Testis (tissue), 2 donors: ENCODE measurements around the gene PGAM1.

Experiments used
- POLR2A ChIP-seq: fragments of 450-650 bp; IDR thresholded peaks from one replicate; pipeline ENCODE4 v1.6.1; 2017; ENCODE audit warnings: antibody characterized with exemption, mild to moderate bottlenecking, moderate library complexity
- TF ChIP-seq, protein P1 (sequence below), 3 experiments: fragments of 450-650 bp in 2 of 3; fragments of 200-600 bp in 1 of 3; sonication (generic) in 1 of 3; IDR thresholded peaks; one replicate each; pipeline ENCODE4 v1.5.1; 2016 to 2019; ENCODE audit warnings: antibody characterized with exemption in 3 of 3, mild to moderate bottlenecking in 2 of 3, moderate library complexity in 1 of 3

DNA sequence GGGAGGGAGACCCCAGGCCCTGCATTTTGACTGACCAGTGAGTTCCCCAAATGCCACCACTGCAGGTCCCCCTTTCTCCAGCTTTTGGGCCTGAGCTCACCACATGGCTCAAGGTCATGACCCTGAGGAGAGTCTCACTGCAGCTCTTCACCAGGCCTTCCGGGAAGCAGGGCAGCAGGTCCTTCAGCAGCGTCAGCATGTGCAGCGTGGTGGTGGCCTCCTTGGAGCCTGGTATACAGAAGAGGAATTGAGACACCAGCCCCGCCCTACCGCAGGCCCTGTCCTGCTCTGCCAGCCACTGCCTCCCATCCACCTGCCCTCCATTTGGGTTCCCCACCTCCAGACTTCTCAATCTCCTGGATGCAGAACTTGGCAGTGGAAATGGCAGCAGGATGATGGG, 37.8 kb upstream of the PGAM1 start:
- TF ChIP-seq, protein P1, sequence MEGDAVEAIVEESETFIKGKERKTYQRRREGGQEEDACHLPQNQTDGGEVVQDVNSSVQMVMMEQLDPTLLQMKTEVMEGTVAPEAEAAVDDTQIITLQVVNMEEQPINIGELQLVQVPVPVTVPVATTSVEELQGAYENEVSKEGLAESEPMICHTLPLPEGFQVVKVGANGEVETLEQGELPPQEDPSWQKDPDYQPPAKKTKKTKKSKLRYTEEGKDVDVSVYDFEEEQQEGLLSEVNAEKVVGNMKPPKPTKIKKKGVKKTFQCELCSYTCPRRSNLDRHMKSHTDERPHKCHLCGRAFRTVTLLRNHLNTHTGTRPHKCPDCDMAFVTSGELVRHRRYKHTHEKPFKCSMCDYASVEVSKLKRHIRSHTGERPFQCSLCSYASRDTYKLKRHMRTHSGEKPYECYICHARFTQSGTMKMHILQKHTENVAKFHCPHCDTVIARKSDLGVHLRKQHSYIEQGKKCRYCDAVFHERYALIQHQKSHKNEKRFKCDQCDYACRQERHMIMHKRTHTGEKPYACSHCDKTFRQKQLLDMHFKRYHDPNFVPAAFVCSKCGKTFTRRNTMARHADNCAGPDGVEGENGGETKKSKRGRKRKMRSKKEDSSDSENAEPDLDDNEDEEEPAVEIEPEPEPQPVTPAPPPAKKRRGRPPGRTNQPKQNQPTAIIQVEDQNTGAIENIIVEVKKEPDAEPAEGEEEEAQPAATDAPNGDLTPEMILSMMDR (IDR thresholded peaks at IDR 0.05): no peak
- no peak for TF ChIP-seq POLR2A
